DMS 273 (cell line): ENCODE measurements around the gene SLC5A1.

ENCODE experiments used
- DNase-seq: peaks from one replicate; lab custom pipeline; 2025; ENCODE audit not compliant: unreplicated experiment; lab: John Stamatoyannopoulos, UW

Gene SLC5A1

DNA sequence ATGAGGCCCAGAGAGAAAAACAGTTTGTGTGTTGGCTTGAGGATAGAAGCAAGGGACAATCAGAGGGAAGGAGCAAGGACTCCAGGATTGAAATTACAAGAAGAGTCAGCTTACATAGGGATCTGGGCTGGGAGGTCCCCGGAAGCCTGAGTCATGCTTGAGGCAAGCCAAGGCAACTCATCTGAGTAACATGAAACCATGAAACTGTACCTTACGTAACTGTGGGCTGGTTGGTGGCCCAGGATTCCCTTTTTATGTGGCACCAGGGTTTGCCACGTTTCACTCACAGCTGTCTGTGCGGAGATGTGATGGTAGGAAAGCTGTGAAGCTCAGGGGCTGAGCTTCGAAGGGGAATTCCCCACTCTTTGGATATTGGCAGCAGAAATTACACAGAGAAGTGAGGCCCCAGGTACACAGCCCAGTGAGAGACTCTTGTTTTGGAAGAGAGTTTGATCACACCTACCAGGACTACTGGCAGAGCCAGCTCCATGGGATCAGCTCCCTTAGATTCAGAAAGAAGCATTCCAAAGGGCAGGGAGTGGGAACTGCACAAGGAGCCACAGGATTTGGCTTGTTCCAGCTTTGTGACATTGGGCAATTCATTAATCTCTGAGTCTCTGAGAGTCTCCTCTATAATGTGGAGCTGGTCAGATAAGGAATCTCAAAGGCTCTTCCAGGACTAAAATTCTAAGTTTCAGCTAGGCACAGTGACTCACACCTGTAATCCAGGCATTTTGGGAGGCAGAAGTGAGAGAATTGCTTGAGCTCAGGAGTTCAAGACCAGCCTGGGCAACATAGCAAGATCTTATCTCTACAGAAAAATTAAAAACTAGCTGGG, 7.8 kb downstream of the SLC5A1 start:
- peak; percentile 72 for DNase-seq

DNA sequence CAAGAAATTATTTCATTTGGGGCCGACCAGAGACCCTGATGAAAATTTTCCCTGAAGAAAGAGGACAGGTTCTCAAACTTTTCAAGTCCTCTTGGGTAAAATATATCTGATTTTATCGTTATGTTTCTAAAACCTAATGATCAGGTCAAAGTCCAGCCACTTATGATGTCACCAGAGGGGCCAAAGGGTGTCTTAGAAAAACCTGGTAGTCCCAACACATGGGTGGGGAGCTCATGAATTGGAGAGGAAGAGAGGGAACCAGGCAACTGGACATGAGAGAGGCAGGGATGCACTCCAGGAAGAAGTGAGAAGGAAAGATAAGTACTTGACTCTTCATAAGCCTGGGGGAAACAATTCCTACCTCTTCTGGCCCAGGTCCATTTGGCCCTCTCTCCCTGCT, 9.2 kb downstream of the SLC5A1 start:
- DNase-seq: no peak

DNA sequence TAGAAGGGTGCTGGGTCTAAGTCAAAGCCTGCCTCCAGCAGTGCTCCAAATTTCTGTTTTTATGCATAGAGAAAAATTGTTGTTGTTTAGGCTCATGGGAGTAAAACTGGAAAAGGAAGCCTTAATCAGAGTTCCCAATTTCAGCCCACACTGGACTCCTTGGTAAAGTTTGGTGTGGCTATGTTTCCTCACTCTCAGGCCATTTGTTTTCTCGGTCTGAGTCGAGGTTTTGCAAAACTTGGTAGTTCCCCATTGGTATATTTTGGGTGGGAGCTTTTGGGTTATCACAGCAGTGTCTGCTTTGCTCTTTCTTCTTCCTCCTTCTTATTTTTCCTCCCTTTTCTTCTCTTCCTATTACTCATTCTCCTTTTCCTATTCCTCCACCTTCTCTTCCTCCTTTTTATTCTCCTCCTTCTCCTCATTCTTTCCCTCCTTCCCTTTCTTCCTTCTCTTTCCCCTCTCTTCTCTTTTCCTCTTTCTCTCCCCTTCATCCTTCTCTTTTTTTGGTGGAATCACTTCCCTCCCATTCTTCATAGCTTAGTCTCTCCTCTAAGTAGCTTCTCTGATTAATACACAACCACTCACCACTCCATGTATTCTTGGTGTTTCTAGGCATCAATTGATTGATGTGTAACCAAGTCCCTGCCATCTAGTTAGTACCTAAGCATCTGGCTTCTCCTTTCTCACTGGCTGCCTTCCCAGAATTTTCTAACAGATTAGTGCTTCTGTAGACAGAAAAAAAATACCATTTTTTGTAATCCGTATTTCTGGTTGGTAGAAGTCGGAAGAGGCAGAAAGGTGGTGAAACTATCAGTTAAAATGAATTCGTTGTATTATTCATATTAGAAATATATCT, 10.1 kb downstream of the SLC5A1 start:
- peak; percentile 48 for DNase-seq

DNA sequence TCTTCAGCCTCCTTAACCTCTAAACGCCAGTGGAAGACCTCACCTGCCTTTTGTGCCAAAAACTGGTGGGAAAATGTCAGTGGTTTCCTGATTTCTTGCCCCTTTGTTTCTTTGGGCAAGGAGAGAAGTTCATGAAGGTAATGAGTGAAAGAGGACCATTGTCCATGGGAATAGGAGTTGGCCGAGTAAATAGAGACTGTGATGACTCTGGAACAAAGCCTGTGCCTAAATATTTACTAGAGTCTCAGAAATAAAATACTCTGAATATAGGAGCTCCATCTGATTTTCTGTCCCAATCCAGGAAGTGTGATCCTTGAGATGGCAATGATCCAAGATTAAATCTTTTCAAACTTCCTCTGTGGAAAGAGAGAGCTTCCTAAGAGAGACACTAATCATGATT, 12.0 kb downstream of the SLC5A1 start:
- DNase-seq: no peak

DNA sequence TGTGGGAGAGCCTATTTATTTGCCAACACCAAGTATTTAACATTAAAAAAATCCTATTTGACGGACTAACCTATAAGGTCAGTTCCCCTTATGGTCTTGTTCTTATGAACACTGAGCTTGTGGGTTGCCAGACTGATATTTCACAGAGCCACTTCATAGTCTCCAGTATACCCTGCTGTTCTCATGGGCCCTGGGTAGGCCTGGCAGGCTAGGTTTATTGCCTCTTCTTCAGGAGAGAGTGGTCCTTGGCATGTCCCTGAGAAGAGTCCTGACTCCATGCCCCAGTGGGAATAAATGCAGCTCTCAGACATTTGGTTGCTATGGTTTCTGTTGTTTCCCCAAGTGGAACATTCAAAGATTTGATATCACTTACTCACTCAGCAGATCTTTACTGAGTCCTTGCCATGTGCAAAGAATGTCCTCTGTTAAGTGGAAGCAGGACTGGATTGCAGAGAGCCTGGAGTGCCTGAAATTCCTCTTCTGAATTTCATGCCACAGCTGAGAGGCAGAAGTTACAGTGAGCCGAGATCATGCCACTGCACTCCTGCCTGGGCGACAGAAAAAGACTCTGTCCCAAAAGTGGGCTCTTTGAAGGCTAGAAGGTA, 15.7 kb downstream of the SLC5A1 start:
- no peak for DNase-seq

DNA sequence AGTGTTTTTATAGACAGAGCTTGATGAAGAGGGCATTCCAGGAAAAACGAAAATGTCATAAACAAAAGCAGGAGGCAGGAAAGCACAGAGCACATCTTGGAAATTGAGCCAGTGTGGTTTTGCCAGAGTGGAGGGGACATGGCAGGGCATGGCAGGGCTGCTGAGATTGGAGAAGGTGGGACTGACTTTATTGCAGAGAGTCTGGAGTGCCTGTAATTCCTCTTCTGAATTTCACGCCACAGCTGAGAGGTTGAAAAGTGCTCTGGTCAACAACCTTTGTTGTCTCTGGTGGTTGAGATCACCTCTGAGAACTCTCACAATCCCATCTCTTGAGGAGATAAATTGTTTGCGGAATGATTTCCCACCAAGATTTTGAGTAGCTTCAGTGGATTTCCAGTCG, 16.4 kb downstream of the SLC5A1 start:
- DNase-seq: no peak

DNA sequence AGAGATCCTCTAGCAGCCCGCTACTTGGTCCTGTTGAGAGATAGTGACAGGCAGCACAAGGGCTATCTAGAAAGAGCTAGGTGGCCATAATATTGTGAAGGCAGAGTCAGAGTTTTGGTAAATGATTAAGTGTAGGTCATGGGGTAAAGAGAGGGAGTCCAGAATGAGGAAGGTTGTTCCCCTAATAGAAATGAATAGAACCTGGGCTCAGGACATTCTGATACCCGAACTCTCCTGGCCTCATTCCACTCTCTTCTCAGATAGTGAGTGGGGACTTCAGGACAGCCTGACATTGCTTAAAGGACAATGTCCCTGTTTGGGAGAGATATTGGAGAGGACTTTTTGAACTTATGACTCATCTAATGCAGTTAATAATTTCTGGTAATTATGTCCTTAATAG, 20.6 kb downstream of the SLC5A1 start:
- no peak for DNase-seq

DNA sequence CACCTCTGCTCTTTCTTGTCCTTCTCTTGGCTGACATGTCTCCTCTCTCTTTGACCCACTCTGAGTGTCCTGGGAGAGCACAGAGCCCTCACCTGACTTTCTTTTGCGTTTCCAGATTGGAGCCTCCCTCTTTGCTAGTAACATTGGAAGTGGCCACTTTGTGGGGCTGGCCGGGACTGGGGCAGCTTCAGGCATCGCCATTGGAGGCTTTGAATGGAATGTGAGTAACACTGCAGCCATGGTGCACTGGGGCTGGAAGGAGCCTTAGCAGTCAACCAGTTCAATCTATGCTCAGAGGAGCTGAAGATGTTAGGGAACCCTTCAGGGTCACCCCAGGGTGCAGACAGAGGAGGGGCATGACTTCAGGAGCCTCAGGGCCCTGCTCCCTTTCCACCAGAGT, 23.8 kb downstream of the SLC5A1 start:
- no peak for DNase-seq

DNA sequence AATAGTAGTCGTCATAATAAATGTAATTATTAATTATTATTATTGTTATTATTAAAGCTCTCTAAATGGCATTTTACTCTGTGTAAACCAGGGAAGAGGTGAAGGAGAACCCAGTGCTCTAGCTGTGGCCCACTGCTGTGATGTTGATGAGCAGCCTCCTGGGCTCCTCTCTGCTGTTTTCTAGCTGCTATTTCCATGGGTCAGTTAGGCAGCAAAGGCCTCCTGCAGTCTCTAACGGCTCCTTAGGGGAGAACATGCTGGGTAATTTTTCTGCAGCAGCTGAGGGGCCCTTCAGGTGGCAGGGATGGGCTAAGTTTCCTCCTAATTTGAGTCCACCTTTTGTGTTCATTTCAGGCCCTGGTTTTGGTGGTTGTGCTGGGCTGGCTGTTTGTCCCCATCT, 24.6 kb downstream of the SLC5A1 start:
- DNase-seq: no peak

DNA sequence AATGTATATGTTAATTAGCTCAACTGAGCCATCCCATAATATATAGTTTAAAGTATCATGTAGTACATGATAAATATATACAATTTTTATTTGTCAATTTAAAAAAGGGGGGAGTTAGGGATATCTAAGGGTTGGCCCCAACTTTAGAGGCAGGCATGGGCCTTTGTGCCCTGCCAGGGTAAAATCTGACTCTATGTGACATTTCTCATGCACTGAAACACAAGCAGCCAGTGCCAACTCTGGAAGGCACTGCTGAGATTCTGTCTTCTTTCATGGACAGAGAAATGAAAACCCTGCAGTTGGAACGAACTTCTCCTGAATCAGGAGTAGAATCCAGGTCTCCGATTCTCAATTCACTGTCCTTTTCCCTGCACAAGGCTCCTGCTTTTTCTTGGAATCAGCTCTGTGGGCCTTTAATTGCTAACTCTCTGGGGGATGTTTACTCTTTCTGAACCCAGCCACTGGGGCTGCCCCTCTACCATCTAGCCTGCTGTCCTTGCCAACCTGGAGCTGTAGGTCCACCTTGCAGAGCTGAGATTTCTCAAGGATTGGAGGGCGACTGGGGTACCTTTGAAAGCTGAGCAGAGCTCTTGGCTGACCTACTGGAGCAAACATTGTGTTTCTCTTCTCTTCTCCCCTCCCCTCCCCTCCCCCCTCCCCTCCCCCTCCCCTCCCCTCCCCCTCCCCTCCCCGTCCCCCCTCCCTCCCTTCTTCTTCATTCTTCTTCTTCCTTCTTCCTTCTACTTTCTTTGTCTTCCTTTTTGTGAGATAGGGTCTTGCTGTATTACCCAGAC, 26.7 kb downstream of the SLC5A1 start:
- DNase-seq: no peak

DNA sequence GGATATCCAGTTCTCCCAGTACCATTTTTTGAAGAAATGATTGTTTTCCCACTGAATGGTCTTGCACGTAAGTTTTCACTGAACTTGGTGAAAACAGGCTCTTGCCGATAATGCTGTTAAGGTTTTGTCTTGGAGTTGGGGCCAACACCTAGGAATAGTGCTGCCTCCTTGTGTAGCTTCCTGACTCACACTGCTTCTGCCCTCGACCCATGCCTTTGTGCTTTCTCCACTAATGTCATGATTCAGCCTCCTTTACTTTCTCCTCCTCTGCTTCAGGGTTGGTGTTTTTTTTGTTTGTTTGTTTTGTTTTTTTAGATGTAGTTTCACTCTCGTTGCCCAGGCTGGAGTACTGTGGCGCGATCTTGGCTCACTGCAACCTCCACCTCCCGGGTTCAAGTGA, 30.2 kb downstream of the SLC5A1 start:
- no peak for DNase-seq

DNA sequence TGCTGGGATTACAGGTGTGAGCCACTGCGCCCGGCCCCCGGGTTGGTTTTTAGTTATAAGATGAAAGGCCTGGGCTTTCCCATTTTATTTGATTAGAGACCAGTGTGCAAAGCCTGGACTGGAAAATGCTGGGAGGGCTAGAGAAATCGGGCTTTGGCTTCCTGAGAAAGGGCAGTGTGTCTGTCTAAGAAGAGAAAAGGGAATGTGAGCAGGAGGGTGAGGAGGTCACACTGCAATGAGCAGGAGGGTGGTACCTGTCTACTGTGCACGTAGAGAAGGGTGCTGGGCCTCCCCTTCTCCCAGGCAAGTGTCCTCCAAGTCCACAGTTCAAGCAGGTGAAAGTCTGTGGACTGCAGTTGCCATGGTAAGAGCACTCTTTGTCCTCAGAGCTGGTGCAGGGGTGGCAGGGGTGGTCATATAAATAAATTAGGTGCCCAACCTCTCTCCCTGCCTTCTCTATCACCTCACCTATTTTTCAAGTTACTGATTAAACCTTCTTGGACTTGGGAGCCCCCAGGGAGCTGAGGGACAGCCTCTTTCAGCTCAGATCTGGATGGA, 30.8 kb downstream of the SLC5A1 start:
- no peak for DNase-seq

DNA sequence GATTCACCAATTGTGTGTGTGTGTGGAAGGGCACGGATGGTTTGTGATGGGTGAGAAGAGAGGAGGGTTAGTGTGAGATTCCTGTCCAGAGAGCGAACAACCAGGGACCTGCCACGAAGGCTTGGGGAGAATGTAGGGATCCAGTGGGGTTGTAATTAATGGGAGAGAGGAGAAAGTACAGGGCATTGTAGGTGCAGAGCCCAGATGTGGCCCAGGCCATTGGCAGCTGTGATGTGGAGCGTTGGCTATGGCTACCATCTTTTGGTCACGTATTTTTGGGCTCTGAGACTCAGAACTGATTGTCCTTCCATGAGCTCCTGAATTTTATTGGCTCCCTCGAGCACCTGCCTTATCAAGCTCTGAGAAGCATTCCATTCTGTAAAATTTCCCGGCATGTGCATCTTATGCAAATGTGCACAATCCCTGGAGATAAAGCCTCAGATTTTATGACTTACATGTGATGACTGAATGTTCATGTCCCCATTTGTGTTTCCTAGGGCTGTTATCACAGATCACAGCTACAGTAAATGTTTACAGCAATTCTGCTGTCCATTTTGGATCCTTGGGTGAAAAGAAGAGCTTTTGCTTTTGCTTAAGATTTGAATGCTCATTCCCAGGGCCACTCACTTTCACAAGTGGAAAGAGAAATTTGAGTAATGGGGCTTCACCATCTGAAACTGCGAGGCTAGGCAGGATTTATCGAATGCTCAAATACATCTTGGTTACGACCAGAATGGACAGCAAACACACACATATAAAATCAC, 33.1 kb downstream of the SLC5A1 start:
- DNase-seq: no peak

DNA sequence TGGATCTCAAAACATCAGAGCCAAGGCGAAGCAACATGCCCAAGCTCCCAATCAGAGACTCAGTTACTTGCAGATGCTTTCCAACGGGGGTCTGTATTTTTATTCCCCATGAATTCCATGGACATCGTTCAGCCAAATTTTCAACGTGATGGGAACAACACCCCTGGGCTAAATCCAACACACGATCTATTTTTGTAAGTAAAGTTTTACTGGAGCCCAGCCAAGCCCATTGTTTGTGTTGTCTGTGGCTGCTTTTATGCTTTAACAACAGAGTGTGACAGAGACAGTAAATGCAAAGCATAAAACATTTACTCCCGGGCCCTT, 33.7 kb downstream of the SLC5A1 start:
- DNase-seq: no peak

DNA sequence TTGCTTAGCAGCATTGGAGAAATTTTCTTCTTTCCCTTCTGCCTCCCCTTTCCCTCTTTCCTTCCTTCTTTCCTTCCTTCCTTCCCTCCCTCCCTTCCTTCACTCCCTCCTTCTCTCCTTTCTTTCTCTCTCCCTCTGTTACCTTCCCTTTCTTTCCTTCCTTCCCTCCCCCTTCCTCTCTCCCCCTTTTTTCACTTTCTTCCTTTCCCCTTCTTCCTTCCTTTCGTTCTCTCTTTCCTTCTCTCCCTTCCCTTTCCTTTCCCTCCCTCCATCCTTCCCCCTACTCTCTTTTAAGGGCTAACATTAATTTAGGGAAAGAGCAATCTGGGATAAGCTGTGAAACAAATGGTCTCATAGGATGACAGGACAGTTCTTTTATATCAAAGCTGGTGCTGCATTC, 34.1 kb downstream of the SLC5A1 start:
- DNase-seq: no peak

DNA sequence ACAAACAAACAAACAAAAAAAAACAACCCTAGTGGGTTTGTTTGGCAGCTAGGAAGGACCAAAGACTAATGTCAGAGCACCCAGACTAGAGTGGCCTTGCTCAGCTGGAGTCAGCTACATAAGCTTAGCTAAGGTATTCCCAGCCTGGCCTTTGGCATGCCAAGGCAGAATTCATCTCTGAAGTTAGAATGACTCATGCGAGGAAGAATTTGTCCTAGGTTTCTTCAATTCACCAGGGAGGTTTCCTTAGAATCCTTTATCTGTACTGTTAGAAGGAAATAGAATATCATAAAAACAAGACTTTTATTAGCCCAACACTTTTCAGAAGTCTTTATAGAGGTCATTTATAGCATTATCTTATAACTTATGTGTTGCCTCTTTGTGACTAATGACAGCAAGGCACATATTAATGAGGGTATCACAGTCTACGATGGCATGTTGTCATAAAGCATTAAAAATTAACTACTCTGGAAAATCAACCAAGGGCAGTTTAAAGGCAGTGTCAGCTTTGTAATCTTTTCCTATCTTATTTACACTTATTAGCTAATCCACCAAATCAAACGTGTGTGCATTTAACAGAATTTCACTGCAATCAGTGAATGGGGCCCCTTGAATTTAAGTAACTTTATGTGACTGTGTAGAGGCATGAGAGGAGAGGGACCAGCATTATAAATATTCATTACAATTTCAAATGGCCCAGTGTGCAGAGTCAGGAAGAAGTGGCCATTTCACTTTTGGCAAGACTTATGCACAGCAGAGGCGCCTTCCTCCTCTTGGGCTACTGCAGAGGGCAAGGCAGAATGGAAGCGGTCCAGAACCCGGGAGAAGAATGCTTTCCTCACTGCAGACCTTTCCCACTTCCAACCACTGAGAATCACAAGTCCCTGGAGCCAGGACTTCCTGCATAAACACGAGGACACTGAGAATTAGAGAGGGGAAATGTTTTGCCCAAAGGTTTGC, 36.3 kb downstream of the SLC5A1 start:
- peak; percentile 1 for DNase-seq

DNA sequence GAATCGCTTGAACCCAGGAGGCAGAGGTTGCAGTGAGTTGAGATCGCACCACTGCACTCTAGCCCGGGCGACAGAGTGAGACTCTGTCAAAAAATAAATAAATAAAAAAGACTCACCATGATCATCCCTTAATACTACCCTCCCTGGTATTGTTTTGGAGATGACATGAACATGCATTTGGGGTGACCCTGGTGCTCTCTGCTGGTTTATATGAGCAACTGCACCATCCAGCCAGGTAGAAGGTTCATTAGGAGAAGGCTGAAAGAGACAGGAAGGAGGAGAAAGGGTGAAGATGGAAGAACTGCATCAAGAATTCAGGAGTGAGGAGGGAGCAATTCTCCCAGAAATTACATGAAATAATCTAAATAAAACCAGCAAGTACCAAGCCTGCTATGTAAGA, 37.8 kb downstream of the SLC5A1 start:
- peak; percentile 58 for DNase-seq

DNA sequence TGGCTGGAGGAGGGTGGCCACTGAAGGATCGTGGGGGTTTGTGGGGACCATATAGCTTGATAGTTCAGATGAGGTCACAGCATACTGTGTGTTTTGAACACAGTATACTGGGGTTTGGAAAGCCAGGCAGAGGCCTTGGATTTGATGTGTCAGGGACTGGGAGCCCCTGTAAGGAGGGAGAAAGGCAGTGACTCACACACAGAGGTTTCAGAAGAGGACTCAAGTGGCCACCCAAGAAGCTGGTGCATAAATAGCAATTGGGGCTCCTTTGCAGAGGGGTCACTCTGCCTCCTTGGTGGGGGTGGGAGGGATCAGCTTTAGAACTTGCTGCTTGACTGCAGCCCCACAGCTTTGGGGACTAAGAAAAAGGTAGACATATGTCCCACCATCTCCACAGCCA, 39.3 kb downstream of the SLC5A1 start:
- DNase-seq: no peak

DNA sequence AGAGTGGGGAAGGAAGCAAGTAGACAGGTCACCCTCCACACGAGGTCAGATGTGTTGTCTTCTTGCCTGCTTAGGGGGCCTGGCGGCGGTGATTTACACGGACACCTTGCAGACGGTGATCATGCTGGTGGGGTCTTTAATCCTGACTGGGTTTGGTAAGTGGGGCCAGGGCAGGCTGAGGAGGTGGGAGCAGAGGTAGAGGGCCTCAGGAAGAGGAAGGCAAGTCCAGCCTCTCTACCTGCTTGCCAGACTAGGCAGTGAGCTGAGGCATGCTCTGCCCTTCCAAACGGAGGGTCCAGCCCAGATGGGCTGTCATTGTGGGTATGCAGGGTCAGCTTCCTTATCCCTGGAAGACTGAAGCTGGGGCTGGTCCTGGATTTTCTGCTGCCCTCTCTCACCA, 39.9 kb downstream of the SLC5A1 start:
- no peak for DNase-seq
